GM19035 (cell line): ENCODE measurements around the gene GRB10.

Source experiments
- ATAC-seq: cut with Tn5 transposase; IDR thresholded peaks from one replicate; pipeline ENCODE4 v1.9.1; 2021; ENCODE audit not compliant: unreplicated experiment

The GRB10 gene

GRCh38 chr7:50723173-50723572, 59.5 kb downstream of the GRB10 start:
- ATAC-seq, result no peak

GRCh38 chr7:50721661-50722259, 60.9 kb downstream of the GRB10 start:
- ATAC-seq, result no peak

- ATAC-seq, result no peak
Observed at GRCh38 chr7:50721160-50721559, 61.5 kb downstream of the GRB10 start.

GRCh38 chr7:50720295-50720694, 62.4 kb downstream of the GRB10 start:
- no peak for ATAC-seq

- ATAC-seq, result no peak
Observed at GRCh38 chr7:50718876-50719275, 63.8 kb downstream of the GRB10 start.

- no peak for ATAC-seq
Observed at GRCh38 chr7:50718311-50718710, 64.4 kb downstream of the GRB10 start.

- ATAC-seq, result no peak
Observed at GRCh38 chr7:50717181-50717580, 65.5 kb downstream of the GRB10 start.

GRCh38 chr7:50714857-50715256, 67.8 kb downstream of the GRB10 start:
- no peak for ATAC-seq

GRCh38 chr7:50713123-50713965, 69.4 kb downstream of the GRB10 start:
- ATAC-seq, result no peak

GRCh38 chr7:50712252-50713122, 70.2 kb downstream of the GRB10 start:
- no peak for ATAC-seq

- ATAC-seq, result no peak
Observed at GRCh38 chr7:50711271-50712175, 71.2 kb downstream of the GRB10 start.

- ATAC-seq, result no peak
Observed at GRCh38 chr7:50710441-50711154, 72.1 kb downstream of the GRB10 start.

GRCh38 chr7:50709151-50709550, 73.5 kb downstream of the GRB10 start:
- ATAC-seq, result no peak

- ATAC-seq, result no peak
Observed at GRCh38 chr7:50707236-50708006, 75.3 kb downstream of the GRB10 start.

GRCh38 chr7:50706469-50706937, 76.2 kb downstream of the GRB10 start:
- ATAC-seq, result no peak

- no peak for ATAC-seq
Observed at GRCh38 chr7:50704844-50705243, 77.9 kb downstream of the GRB10 start.

GRCh38 chr7:50703654-50704053, 79.0 kb downstream of the GRB10 start:
- no peak for ATAC-seq

GRCh38 chr7:50699143-50699542, 83.6 kb downstream of the GRB10 start:
- no peak for ATAC-seq

GRCh38 chr7:50697748-50698147, 84.9 kb downstream of the GRB10 start:
- ATAC-seq, result no peak
